Uterus (tissue), 4 donors: Measurements from ENCODE around the gene GSDME. TPM values are rescaled to one million over a fixed set of nuclear protein-coding genes. Genes with fewer than 3 reads are reported as not detected.

ENCODE experiments used
- DNase-seq, 2 donors: peaks; one replicate each; pipeline ENCODE4 v3.0.0-alpha.2; 2019 to 2020
- H3K27ac ChIP-seq, 2 donors: fragments of 200-600 bp; sonication (generic); 1 replicate in 1 of 2; 2 replicates in 1 of 2; pipeline ENCODE4 v1.5.1; 2016 to 2018
- H3K27me3 ChIP-seq, 2 donors: fragments of 200-600 bp; sonication (generic); one replicate each; pipeline ENCODE4 v1.5.1; 2018 to 2019; ENCODE audit warnings: control low read depth in 1 of 2
- H3K36me3 ChIP-seq, 2 donors: fragments of 200-600 bp; sonication (generic); one replicate each; pipeline ENCODE4 v1.5.1; 2019; ENCODE audit warnings: control low read depth in 1 of 2
- H3K4me1 ChIP-seq, 2 donors: fragments of 200-600 bp; sonication (generic); one replicate each; pipeline ENCODE4 v1.5.1; 2018 to 2019; ENCODE audit warnings: control low read depth in 1 of 2
- H3K4me3 ChIP-seq, 2 donors: fragments of 200-600 bp; sonication (generic); 1 replicate in 1 of 2; 2 replicates in 1 of 2; pipeline ENCODE4 v1.5.1; 2018 to 2019; ENCODE audit warnings: mild to moderate bottlenecking in 1 of 2
- H3K9me3 ChIP-seq, 2 donors: fragments of 200-600 bp; sonication (generic); one replicate each; pipeline ENCODE4 v1.5.1; 2019; ENCODE audit warnings: control low read depth in 1 of 2
- CTCF ChIP-seq, 4 experiments: fragments of 200-600 bp in 2 of 4; fragments of 450-650 bp in 2 of 4; sonication (generic) in 2 of 4; IDR thresholded peaks; one replicate each; pipeline ENCODE4 v1.5.1; 2016 to 2019; ENCODE audit warnings: antibody characterized with exemption in 4 of 4, mild to moderate bottlenecking in 2 of 4, moderate library complexity in 1 of 4
- POLR2A ChIP-seq, 2 donors: fragments of 450-650 bp; IDR thresholded peaks; one replicate each; pipeline ENCODE4 v1.6.1; 2016; ENCODE audit warnings: antibody characterized with exemption in 2 of 2, mild to moderate bottlenecking in 1 of 2, moderate library complexity in 1 of 2
- intact Hi-C: fragments of 100-400 bp; cut with DNase I; formaldehyde crosslinking; loops from one replicate; pipeline ENCODE4 v1.15.1; 2023; ENCODE audit warnings: low total_unique reads
- total RNA-seq, 4 donors: library from RNA; depleted of rRNA in 3 of 4; stranded (reverse); fragments of >200 nt in 3 of 4; gene quantifications; one replicate each; pipeline versions ENCODE4 v1.1.0 to v1.2.4, GENCODE V29; 2014 to 2023
- donor health status: DM: yes; HTN: yes; CAD: no.

Gene GSDME
- total RNA-seq, 4 donors from 2014 or later, result 10.8 to 25.5 (median 20.8) TPM

- no peaks in the 10 kb centered on the region for H3K9me3 ChIP-seq
- H3K27me3 ChIP-seq, result no peaks in the 10 kb centered on the region
- intact Hi-C loops, result no loop called here
- H3K4me3 ChIP-seq, result no peak overlapping the region
- no peaks in the 10 kb centered on the region for H3K36me3 ChIP-seq
- no peak for DNase-seq
- H3K27ac ChIP-seq, result peak overlapping the region in 1 of 2 donors; percentile 68
- no peak for TF ChIP-seq POLR2A (IDR thresholded peaks at IDR 0.05)
- no peak for TF ChIP-seq CTCF (IDR thresholded peaks at IDR 0.05)
- no peaks in the 10 kb centered on the region for H3K4me1 ChIP-seq
Measured at GRCh38 chr7:24751484-24751883, 5.8 kb downstream of the GSDME start.

DNA sequence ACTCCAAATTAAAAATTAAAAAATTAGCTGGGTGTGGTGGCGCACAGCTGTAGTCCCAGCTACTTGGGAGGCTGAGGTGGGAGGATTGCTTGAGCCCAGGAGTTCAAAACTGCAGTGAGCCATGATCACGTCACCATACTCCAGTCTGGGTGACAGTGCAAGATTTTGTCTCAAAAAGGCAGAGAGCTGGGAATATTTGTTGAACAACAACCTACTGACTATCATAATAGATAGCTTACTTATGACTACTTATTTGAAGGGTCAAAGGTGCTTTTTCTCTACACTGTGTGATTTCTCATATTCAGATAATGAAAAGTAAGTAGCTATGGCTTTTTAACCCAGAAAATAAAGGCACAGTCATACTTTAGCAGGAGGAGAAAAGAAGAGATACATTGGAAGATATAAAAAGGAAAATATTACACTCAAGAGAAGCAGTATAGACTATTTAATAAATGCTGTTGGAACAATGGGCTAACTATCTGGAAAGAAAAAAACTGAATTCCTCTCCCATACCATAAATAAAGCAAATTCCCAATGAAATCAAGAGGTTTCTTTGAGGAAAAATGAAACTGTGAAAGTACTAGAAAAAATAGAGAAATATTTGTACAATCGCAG lies 6.7 kb downstream of the GSDME start:
- H3K27me3 ChIP-seq, result no peaks in the 10 kb centered on the region
- DNase-seq, result no peak
- no peaks in the 10 kb centered on the region for H3K4me1 ChIP-seq
- intact Hi-C loops, result no loop called here
- H3K9me3 ChIP-seq, result no peaks in the 10 kb centered on the region
- H3K36me3 ChIP-seq, result no peaks in the 10 kb centered on the region
- no peak overlapping the region for H3K4me3 ChIP-seq
- peak overlapping the region in 1 of 2 donors; percentile 8 for H3K27ac ChIP-seq
- TF ChIP-seq POLR2A (IDR thresholded peaks at IDR 0.05) (no peak), CTCF (IDR thresholded peaks at IDR 0.05) (no peak)

GRCh38 chr7:24748521-24748920 lies 8.7 kb downstream of the GSDME start:
- intact Hi-C loops, result no loop called here
- Histone ChIP-seq H3K9me3 (no peaks in the 10 kb centered on the region), H3K4me1 (no peaks in the 10 kb centered on the region)

GRCh38 chr7:24745355-24745754 lies 11.9 kb downstream of the GSDME start:
- H3K4me3 ChIP-seq, result no peak overlapping the region
- no peaks in the 10 kb centered on the region for H3K36me3 ChIP-seq
- no peak overlapping the region for H3K27ac ChIP-seq
- no peaks in the 10 kb centered on the region for H3K27me3 ChIP-seq
- no peak for DNase-seq
- TF ChIP-seq CTCF (IDR thresholded peaks at IDR 0.05), result no peak
- TF ChIP-seq POLR2A (IDR thresholded peaks at IDR 0.05), result no peak
- H3K9me3 ChIP-seq, result no peaks in the 10 kb centered on the region
- H3K4me1 ChIP-seq, result no peaks in the 10 kb centered on the region
- intact Hi-C loops, result no loop called here

More at GRCh38 chr7:24748521-24748920, 8.7 kb downstream of the GSDME start:
- TF ChIP-seq POLR2A (IDR thresholded peaks at IDR 0.05), result no peak
- TF ChIP-seq CTCF (IDR thresholded peaks at IDR 0.05), result no peak
- no peak overlapping the region for H3K4me3 ChIP-seq
- no peak overlapping the region for H3K27ac ChIP-seq
- H3K36me3 ChIP-seq, result no peaks in the 10 kb centered on the region
- DNase-seq, result no peak
- H3K27me3 ChIP-seq, result no peaks in the 10 kb centered on the region

- peaks cover 0 to 3% of the 10 kb centered on the region in 2 donors for H3K9me3 ChIP-seq
- no peak for TF ChIP-seq CTCF (IDR thresholded peaks at IDR 0.05)
- TF ChIP-seq POLR2A (IDR thresholded peaks at IDR 0.05), result no peak
- intact Hi-C loops, result no loop called here
- peak overlapping the region; percentile 3 to 33 for H3K27ac ChIP-seq
- no peaks in the 10 kb centered on the region for H3K4me1 ChIP-seq
- no peaks in the 10 kb centered on the region for H3K36me3 ChIP-seq
- no peaks in the 10 kb centered on the region for H3K27me3 ChIP-seq
- no peak for DNase-seq
- H3K4me3 ChIP-seq, result no peak overlapping the region
Measured at GRCh38 chr7:24743471-24743870, 13.8 kb downstream of the GSDME start.
